ENCODE measurements around the gene CLIP4. TPM values are rescaled to one million over a fixed set of nuclear protein-coding genes. Genes with fewer than 3 reads are reported as not detected.
A peak's percentile ranks its signal among the peaks of the same experiment; 100 is the strongest.

CLIP4 gene
- total RNA-seq, 1 donor from 2014 or later: 13.9 TPM

- DNase-seq (ENCODE audit: low read depth in 2 of 2): no peak
These were observed 104.2 kb downstream of the CLIP4 start for GRCh38 chr2:29219374-29219773.

GRCh38 chr2:29220506-29221270 lies 105.5 kb downstream of the CLIP4 start:
- DNase-seq (ENCODE audit: low read depth in 2 of 2): no peak

- DNase-seq (ENCODE audit: low read depth in 2 of 2): no peak
These were observed 107.4 kb downstream of the CLIP4 start for GRCh38 chr2:29222381-29223179.

GRCh38 chr2:29223257-29223656 lies 108.0 kb downstream of the CLIP4 start:
- DNase-seq (ENCODE audit: low read depth in 2 of 2): no peak

GRCh38 chr2:29223851-29224692 lies 108.9 kb downstream of the CLIP4 start:
- DNase-seq (ENCODE audit: low read depth in 2 of 2): peak; percentile 7 to 84

- DNase-seq (ENCODE audit: low read depth in 2 of 2): no peak
These were observed 109.7 kb downstream of the CLIP4 start for GRCh38 chr2:29224693-29225551.

- DNase-seq (ENCODE audit: low read depth in 2 of 2): no peak
These were observed 110.6 kb downstream of the CLIP4 start for GRCh38 chr2:29225814-29226213.

- no peak for DNase-seq (ENCODE audit: low read depth in 2 of 2)
These were observed 111.2 kb downstream of the CLIP4 start for GRCh38 chr2:29226375-29226774.

- DNase-seq (ENCODE audit: low read depth in 2 of 2): no peak
These were observed 111.6 kb downstream of the CLIP4 start for GRCh38 chr2:29226808-29227207.

- no peak for DNase-seq (ENCODE audit: low read depth in 2 of 2)
These were observed 112.9 kb downstream of the CLIP4 start for GRCh38 chr2:29227935-29228675.

GRCh38 chr2:29228947-29229346 lies 113.7 kb downstream of the CLIP4 start:
- DNase-seq (ENCODE audit: low read depth in 2 of 2): no peak

- DNase-seq (ENCODE audit: low read depth in 2 of 2): no peak
These were observed 114.4 kb downstream of the CLIP4 start for GRCh38 chr2:29229640-29230039.

GRCh38 chr2:29232041-29232440 lies 116.8 kb downstream of the CLIP4 start:
- no peak for DNase-seq (ENCODE audit: low read depth in 2 of 2)

- DNase-seq (ENCODE audit: low read depth in 2 of 2): no peak
These were observed 118.2 kb downstream of the CLIP4 start for GRCh38 chr2:29233428-29233827.

GRCh38 chr2:29235411-29235810 lies 120.2 kb downstream of the CLIP4 start:
- no peak for DNase-seq (ENCODE audit: low read depth in 2 of 2)

- no peak for DNase-seq (ENCODE audit: low read depth in 2 of 2)
These were observed 120.9 kb downstream of the CLIP4 start for GRCh38 chr2:29236074-29236473.

- peak; percentile 30 to 46 for DNase-seq (ENCODE audit: low read depth in 2 of 2)
These were observed 123.3 kb downstream of the CLIP4 start for GRCh38 chr2:29238497-29238896.
